ENCODE measurements around the gene AUNIP.

The AUNIP gene

DNA sequence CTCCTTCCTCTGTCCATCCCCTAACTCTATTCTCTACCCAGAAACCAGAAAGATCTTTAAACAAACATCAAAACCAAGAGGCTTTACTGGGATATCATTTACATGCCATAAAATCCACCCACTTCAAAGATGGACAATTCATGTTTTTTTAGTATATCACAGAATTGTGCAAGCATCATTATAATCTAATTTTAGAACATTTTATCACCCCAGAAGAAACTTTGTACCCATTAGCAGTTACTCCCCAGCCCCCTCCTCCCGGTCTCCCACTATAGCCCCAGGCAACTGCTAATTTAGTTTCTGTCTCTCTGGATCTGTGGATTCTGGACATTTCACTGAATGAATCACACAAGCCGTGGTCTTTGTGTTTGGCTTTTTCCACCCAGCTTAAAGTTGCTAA is 64.0 kb downstream of the AUNIP start:
- no peak for DNase-seq (ENCODE audit: low read depth in 3 of 3)

DNA sequence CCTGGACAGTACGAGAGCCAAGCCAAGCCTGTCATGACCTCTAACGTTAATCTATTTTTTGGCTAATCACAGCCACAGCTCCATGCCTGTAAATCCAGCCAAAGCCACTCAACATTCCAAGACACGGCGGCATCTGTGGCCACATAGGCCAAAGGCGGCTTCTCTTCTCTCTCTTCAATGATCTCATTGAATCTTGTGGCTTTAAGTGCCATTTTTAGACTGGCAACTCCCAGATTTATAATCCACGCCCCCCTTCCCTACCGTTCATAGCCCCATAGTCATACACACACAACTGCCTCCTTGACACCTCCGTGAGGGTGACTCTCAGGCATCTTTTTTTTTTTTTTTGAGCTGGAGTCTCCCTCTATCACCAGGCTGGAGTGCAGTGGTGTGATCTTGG is 64.9 kb downstream of the AUNIP start:
- DNase-seq (ENCODE audit: low read depth in 3 of 3), result no peak

GRCh38 chr1:25793585-25794170 is 65.6 kb downstream of the AUNIP start:
- no peak for DNase-seq (ENCODE audit: low read depth in 3 of 3)

- no peak for DNase-seq (ENCODE audit: low read depth in 3 of 3)
These were observed 67.1 kb downstream of the AUNIP start for GRCh38 chr1:25792115-25792514.

DNA sequence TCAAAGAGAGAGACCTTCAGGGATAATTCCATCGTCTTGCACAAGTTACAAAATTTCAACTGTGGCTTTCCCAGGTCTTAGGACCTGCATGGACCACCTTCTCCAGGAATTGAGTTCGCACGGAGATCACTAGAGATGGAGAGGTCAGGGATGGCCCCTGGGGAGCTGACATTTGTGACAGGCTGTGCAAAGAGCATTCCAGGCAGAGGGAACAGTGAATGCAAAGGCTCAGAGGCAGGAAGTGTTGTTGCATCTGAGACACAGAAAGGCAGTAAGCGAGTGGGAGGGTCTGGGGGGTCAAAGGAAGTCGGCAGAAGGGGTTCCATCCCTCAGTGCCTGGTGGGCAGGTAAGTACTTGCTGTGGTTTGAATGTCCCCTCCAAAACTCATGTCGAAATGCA is 68.8 kb downstream of the AUNIP start:
- DNase-seq (ENCODE audit: low read depth in 3 of 3), result no peak

GRCh38 chr1:25787760-25788166 is 71.5 kb downstream of the AUNIP start:
- no peak for DNase-seq (ENCODE audit: low read depth in 3 of 3)

DNA sequence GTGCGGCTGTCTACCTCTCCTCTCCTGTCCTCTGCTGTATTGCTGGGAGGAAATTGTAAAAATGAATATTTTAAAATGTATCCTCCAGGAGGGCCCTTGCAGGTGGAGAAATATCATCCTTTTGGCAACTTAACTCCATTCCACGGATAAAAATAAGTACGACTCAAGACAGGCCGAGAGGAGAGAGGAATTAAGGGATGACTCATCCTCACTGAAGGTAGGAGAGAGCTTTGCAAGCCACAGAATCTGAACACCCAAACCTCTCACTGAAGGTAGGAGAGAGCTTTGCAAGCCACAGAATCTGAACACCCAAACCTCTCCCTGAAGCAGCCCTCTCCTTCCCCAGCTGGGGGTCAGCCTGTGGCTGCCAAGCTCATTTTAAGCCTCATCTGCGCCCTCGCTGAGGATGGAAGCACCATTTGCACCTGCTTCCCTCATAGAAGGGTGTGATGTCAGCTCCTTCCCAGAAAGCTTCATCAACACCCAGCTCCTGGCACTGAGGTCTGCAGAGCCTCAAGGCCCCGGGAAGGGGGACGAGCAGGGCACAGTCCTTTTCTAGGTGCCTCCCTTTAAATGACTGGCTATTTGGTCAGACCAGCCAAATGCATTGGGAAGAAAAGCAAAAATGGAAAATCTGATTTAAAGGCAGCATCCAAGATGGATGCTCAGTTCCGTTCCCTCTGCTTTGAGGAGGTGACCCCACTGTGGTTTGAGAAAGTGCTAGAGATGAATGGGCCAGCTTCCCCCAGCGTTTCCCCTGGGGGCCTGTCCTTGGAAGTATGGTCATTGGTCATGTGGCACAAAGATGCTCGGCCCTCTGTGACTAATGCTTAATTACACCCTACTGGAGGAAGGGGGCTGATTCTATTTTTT is 72.1 kb downstream of the AUNIP start:
- no peak for DNase-seq (ENCODE audit: low read depth in 3 of 3)

DNA sequence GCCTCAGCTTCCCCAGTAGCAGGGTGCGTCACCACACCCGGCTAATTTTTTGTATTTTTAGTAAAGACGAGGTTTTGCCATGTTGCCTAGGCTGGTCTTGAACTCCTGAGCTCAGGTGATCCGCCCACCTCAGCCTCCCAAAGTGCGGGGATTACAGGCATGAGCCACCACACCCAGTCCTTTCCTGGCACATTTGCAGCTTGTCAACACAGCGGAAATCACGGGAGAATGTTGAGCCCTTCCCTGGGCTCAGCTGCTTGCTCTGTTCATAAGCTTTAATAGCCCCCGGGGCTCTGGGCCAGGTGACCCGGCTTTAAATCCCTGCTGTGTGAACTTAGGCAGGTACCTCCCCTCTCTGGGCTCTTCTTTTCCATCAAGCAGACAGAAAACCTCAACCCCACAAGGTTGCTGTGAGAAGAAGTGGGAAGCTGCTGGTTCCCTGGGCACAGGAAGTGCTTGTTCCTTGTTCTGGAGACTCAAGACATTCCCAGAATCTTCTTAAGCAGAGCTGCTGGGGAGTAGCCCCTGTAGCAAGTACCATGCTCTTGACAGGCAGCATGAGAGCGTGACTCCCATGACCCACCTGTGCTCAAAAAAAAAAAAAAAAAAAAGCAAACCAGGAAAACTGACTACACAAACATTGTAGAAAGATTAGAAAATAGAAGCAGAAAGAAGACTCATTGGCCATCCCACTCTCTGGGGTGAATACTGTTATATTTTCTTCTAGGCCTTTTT is 73.8 kb downstream of the AUNIP start:
- DNase-seq (ENCODE audit: low read depth in 3 of 3), result no peak

GRCh38 chr1:25784575-25785051 is 74.6 kb downstream of the AUNIP start:
- DNase-seq (ENCODE audit: low read depth in 3 of 3), result no peak

Data from stimulated activated CD4-positive, alpha-beta T cell treated with anti-CD3 and anti-CD28 coated beads, TNF-alpha, amount 100 ng/mL, for 48 hours (primary cell).